Upper lobe of right lung (tissue), 1 donor: ENCODE measurements around the gene PGLYRP1. TPM values are rescaled to one million over a fixed set of nuclear protein-coding genes. Genes with fewer than 3 reads are reported as not detected.
A peak's percentile ranks its signal among the peaks of the same experiment; 100 is the strongest.

Experiments
- ATAC-seq: fragments of 200-7000 bp; cut with Tn5 transposase; one replicate; pipeline ENCODE4 v1.9.1; 2020; ENCODE audit warnings: mild to moderate bottlenecking, moderate library complexity
- DNase-seq: peaks from one replicate; pipeline ENCODE4 v3.0.0-alpha.2; 2020
- H3K27ac ChIP-seq: fragments of 200-600 bp; one replicate; pipeline ENCODE4 v1.8.0; 2022
- H3K27me3 ChIP-seq: fragments of 200-600 bp; one replicate; pipeline ENCODE4 v1.8.0; 2022; ENCODE audit warnings: mild to moderate bottlenecking
- H3K36me3 ChIP-seq: fragments of 200-600 bp; one replicate; pipeline ENCODE4 v1.8.0; 2022
- H3K4me1 ChIP-seq: fragments of 200-600 bp; one replicate; pipeline ENCODE4 v1.8.0; 2022
- H3K4me3 ChIP-seq: fragments of 200-600 bp; one replicate; pipeline ENCODE4 v1.8.0; 2022; ENCODE audit warnings: mild to moderate bottlenecking
- H3K9me3 ChIP-seq: fragments of 200-600 bp; one replicate; pipeline ENCODE4 v1.8.0; 2022
- intact Hi-C: fragments of 100-400 bp; cut with DNase I; formaldehyde crosslinking; loops from one replicate; pipeline ENCODE4 v1.11.0; 2022
- total RNA-seq: library from RNA; stranded (reverse); fragmentation: NEBNext Ultra II Directional; extraction: Animal tissue kit (Norgen Biotek cat#: 25700); gene quantifications from one replicate; pipeline ENCODE4 v1.2.1, GENCODE V29; 2021
- TF ChIP-seq, protein P1 (sequence below): fragments of 200-600 bp; IDR thresholded peaks from one replicate; pipeline ENCODE4 v1.8.0; 2022; ENCODE audit warnings: antibody characterized with exemption
- donor health status: DM: no; HTN: yes; CAD: no; lungs with severe emphysema.

Gene PGLYRP1
- total RNA-seq, 1 donor from 2014 or later = 0.58 TPM

DNA sequence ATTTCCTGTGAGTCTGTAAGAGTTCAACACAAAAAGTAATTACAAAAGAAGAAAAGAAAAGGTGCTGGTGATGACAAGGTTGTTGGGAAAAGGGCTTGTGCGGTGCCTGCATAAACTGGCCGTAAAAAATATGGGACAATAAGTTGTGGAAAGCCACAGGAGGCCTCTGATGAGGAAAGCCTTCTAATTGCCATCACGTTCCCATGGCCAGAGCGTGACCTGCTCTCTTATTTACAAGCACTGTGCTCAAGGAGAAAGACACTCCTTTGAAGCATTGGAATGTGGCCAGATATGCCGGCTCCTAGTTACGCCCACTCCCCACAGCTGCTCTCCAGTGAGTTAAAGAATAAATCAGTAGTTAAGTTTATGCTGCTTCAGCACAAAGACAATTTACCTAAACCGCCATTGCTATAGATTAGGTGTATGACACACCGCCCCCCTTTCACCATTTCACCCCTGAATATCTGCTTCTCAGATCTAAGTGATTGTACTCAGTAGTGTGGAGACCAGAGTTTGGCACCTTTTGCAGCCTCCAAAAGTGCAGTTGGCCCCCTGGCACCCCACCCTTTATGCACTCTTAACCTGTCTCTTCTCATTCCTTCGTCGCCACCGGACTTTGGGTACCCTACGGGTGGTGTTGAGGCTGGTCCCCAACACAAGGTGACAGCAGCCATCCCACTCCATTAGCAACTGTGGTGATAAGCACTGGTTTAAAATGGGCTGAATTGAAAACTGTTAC is 8.1 kb upstream of the PGLYRP1 start:
- Histone ChIP-seq H3K4me3 (no peak overlapping the region), H3K27ac (no peak overlapping the region), H3K36me3 (no peaks in the 10 kb centered on the region), H3K27me3 (peaks cover 18% of the 10 kb centered on the region), H3K4me1 (no peaks in the 10 kb centered on the region), H3K9me3 (no peaks in the 10 kb centered on the region)
- no peak for DNase-seq
- TF ChIP-seq, protein P1, sequence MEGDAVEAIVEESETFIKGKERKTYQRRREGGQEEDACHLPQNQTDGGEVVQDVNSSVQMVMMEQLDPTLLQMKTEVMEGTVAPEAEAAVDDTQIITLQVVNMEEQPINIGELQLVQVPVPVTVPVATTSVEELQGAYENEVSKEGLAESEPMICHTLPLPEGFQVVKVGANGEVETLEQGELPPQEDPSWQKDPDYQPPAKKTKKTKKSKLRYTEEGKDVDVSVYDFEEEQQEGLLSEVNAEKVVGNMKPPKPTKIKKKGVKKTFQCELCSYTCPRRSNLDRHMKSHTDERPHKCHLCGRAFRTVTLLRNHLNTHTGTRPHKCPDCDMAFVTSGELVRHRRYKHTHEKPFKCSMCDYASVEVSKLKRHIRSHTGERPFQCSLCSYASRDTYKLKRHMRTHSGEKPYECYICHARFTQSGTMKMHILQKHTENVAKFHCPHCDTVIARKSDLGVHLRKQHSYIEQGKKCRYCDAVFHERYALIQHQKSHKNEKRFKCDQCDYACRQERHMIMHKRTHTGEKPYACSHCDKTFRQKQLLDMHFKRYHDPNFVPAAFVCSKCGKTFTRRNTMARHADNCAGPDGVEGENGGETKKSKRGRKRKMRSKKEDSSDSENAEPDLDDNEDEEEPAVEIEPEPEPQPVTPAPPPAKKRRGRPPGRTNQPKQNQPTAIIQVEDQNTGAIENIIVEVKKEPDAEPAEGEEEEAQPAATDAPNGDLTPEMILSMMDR = no peak
- intact Hi-C loops = no loop called here
- ATAC-seq = no peak

- peaks cover 58% of the 10 kb centered on the region for H3K27me3 ChIP-seq
- DNase-seq (no peak), ATAC-seq (no peak)
- no peaks in the 10 kb centered on the region for H3K36me3 ChIP-seq
- intact Hi-C loops = no loop called here
- H3K9me3 ChIP-seq = no peaks in the 10 kb centered on the region
- TF ChIP-seq, protein P1 = no peak
- no peak overlapping the region for H3K27ac ChIP-seq
- no peak overlapping the region for H3K4me3 ChIP-seq
- no peaks in the 10 kb centered on the region for H3K4me1 ChIP-seq
Measured at GRCh38 chr19:46025835-46026234, 3.0 kb upstream of the PGLYRP1 start.

GRCh38 chr19:46023311-46023779 is 492 bp upstream of the PGLYRP1 start:
- H3K27me3 ChIP-seq = peaks cover 58% of the 10 kb centered on the region
- DNase-seq = no peak

DNA sequence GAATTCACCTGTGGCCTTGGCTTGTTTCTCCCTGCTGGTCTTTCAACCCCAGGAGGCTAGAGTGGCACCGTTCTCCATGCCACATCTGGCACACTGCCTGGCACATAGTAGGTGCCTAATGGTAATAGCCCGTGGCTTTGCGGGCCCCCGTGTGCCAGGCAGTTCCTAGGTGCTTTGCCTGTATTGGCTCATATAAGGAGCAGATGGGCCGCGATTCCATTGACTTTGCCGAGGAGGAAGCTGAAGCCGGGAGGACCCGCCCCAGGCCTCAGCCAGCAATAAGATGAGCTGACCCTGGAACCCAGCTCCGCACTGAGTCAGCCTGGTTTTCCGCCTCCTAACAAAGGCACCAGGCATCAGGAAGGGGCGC is 807 bp downstream of the PGLYRP1 start:
- intact Hi-C loops = no loop called here
- no peak overlapping the region for H3K4me3 ChIP-seq

More at GRCh38 chr19:46023311-46023779, 492 bp upstream of the PGLYRP1 start:
- no peaks in the 10 kb centered on the region for H3K36me3 ChIP-seq
- no peak overlapping the region for H3K4me3 ChIP-seq
- ATAC-seq = peak; percentile 21
- TF ChIP-seq, protein P1 = no peak
- intact Hi-C loops = no loop called here
- no peak overlapping the region for H3K27ac ChIP-seq
- no peaks in the 10 kb centered on the region for H3K4me1 ChIP-seq
- no peaks in the 10 kb centered on the region for H3K9me3 ChIP-seq

GRCh38 chr19:46021531-46022041 is 1.3 kb downstream of the PGLYRP1 start:
- DNase-seq = no peak
- no peak overlapping the region for H3K4me3 ChIP-seq

More for the DNA sequence above, 807 bp downstream of the PGLYRP1 start:
- H3K9me3 ChIP-seq = no peaks in the 10 kb centered on the region
- TF ChIP-seq, protein P1 = no peak
- peaks cover 51% of the 10 kb centered on the region for H3K27me3 ChIP-seq
- no peaks in the 10 kb centered on the region for H3K4me1 ChIP-seq
- DNase-seq (no peak), ATAC-seq (no peak)
- no peaks in the 10 kb centered on the region for H3K36me3 ChIP-seq
- H3K27ac ChIP-seq = no peak overlapping the region

More at GRCh38 chr19:46021531-46022041, 1.3 kb downstream of the PGLYRP1 start:
- no peaks in the 10 kb centered on the region for H3K9me3 ChIP-seq
- no peak for ATAC-seq
- no peaks in the 10 kb centered on the region for H3K36me3 ChIP-seq
- H3K4me1 ChIP-seq = no peaks in the 10 kb centered on the region
- intact Hi-C loops = no loop called here
- no peak overlapping the region for H3K27ac ChIP-seq
- TF ChIP-seq, protein P1 = no peak
- peaks cover 46% of the 10 kb centered on the region for H3K27me3 ChIP-seq
